Right lobe of liver (tissue), 4 donors: ENCODE results near the gene RBM14.

Experiments
- CTCF ChIP-seq, 4 donors: fragments of 200-600 bp in 3 of 4; fragments of 450-650 bp in 1 of 4; IDR thresholded peaks; one replicate each; pipeline versions ENCODE4 v1.5.1 to v1.8.0; 2016 to 2022; ENCODE audit warnings: antibody characterized with exemption in 4 of 4, mild to moderate bottlenecking in 2 of 4
- POLR2A ChIP-seq: fragments of 450-650 bp; IDR thresholded peaks from one replicate; pipeline ENCODE4 v1.6.1; 2017; ENCODE audit warnings: antibody characterized with exemption, mild to moderate bottlenecking
- donor health status: DM: no; HTN: no; CAD: no.
- donor health status: DM: no; HTN: no; CAD: no.
- donor health status: DM: no; HTN: yes; CAD: no.

DNA sequence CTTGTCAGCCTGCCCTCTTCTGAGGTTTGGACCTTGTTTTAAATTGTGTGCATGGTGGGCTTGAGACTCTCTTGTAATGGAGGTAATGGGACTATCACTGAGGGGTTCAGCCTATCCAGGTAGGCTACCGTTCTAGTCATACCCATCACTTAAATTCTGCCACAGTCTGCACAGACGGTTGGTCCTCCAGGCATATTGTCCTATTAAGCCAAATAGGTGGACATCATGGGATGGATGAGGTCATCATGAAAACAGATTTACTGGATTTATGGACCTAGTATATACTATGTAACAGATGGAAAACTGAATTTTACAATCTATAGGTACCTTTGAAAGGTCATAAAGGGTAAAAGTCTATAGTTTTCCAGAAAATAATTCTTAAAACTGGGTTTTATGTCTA is 12.9 kb downstream of the RBM14 start:
- TF ChIP-seq CTCF (IDR thresholded peaks at IDR 0.05), result no peak
- no peak for TF ChIP-seq POLR2A
